ENCODE results near the gene GNG7.

DNA sequence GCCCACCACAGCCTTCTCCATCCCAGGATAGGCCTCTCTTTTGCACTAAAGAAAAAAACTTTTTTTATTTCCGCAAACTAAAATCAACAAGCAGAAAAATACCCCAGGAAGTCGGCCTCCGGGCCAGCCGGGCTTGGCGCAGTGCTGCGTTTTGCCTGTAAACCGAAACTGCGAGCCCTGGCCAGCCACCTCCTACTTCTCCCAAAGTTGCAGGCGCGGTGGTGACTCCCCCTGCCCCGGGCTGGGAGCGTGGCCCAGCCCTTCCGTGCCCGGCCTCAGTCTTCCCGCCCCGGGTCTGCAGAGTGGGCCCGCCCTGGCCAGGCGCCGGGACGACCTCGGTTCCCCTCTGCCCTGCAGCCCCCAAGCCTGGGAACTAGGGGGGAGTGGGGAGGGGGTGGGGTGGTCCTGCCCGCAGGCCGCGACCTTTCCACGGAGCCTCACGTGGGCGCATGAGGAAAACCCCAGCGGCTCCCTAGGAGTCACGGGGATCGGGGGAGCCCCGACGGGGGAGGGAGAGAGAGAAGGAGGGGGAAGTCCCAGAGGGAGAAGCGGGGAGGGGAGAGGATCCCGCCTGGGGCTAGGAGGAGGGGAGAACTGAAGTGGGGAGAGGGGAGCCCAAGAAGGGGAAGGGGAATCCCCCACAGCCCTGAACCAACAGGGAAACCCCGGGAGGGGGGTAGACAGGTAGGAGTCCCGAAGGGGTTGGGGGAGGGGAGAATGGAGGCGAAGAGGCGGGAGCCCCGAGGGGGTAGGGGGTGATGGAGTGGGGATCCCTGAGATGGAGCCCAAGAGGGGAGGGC lies 223.5 kb downstream of the GNG7 start:
- no peak for TF ChIP-seq SUZ12 (IDR thresholded peaks at IDR 0.05)
- TF ChIP-seq L3MBTL2 (conservative IDR thresholded peaks at IDR 0.05): no peak
- no peak for TF ChIP-seq FOXK2 (IDR thresholded peaks at IDR 0.05)
- no peak for TF ChIP-seq HDGF (IDR thresholded peaks at IDR 0.05; ENCODE audit: borderline replicate concordance)
- no peak for TF ChIP-seq ELF4 (IDR thresholded peaks at IDR 0.05)
- no peak for TF ChIP-seq ZNF384 (IDR thresholded peaks at IDR 0.05)
- no peak for TF ChIP-seq NFRKB (IDR thresholded peaks at IDR 0.05)
- no peak for TF ChIP-seq FOXM1 (IDR thresholded peaks at IDR 0.05; ENCODE audit: borderline replicate concordance)
- no peak for TF ChIP-seq SP1 (IDR thresholded peaks at IDR 0.05)
- no peak for TF ChIP-seq FOXA1 (IDR thresholded peaks at IDR 0.05)
